GM21619 (cell line): ENCODE data around the gene SPACA6.
"Not testable (repeated sequence)": the region's sequence is repeated elsewhere in the genome, so short reads cannot be mapped to it uniquely, and the experiment has no call there.

ENCODE experiments used
- ATAC-seq: cut with Tn5 transposase; IDR thresholded peaks from one replicate; pipeline ENCODE4 v1.9.1; 2021; ENCODE audit not compliant: unreplicated experiment

SPACA6 gene, protein sequence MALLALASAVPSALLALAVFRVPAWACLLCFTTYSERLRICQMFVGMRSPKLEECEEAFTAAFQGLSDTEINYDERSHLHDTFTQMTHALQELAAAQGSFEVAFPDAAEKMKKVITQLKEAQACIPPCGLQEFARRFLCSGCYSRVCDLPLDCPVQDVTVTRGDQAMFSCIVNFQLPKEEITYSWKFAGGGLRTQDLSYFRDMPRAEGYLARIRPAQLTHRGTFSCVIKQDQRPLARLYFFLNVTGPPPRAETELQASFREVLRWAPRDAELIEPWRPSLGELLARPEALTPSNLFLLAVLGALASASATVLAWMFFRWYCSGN

DNA sequence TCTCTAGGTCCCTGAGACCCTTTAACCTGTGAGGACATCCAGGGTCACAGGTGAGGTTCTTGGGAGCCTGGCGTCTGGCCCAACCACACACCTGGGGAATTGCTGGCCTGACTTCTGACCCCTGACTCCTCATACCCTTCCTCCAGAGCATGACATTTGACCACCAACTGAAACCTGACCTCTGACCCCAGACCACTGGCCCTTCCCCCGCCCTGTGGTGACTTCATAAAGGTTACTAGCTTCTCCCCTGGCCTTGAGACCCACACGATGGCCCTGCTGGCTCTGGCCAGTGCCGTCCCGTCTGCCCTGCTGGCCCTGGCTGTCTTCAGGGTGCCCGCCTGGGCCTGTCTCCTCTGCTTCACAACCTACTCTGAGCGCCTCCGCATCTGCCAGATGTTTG lies at the start of gene SPACA6:
SPACA6 (plus strand) TSS at position 71 of the 400 bp plus-strand sequence; CDS start at position 268, 197 bp downstream.
- no peak for ATAC-seq

DNA sequence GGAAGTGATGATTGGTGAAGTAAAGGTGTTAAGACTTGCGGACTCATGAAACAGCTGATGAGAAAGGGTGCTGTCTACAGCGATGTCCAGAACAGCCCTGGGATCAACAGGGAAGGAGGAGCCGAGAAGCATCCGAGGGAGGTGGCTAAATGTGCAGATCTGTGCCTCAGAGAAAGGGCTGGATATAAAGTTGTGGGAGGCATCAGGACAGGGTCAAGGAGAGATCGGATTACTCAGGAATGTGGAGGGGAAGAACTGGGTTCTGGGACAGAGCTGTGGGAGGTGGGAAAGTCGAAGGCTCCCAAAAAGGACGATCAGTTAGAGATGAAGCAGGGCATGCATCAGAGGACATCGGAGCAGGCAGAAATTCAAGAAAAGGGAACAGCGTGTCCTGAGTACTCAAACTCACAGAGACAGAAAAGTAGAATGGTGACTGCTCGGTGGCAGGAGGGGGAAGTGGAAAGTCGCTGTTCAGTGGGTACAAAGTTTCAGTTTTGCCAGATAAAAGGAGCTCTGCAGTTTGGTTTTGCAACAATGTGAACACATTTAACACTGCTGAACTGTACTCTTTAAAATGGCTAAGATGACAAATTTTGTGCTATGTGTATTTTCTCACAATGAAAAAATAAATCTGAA lies 48.4 kb upstream of the SPACA6 start:
- no peak for ATAC-seq

DNA sequence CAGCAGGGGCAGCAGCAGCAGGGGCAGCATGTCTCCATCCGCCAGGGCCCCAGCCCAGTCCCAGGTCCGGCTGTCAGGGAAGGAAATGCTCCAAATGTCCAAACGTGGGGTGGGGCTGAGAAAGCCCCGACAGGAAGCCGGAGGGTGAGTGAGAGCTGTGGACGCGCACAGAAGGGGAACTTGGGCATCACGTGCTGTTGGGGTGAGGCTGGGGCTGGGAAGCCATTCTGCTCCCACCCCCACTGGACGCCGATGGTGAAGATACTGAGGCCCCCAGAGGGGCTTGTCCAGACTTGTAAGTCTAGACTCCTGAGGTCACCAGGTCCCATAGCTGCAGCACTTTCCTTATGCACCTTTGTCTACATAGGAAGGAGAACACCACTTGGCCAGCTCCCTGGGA lies 46.4 kb upstream of the SPACA6 start, which contains the start of gene SIGLEC14:
SIGLEC14 (minus strand) TSS at position 96 of the 400 bp plus-strand sequence; CDS start at position 30, 66 bp downstream.
- not testable (repeated sequence) for ATAC-seq

DNA sequence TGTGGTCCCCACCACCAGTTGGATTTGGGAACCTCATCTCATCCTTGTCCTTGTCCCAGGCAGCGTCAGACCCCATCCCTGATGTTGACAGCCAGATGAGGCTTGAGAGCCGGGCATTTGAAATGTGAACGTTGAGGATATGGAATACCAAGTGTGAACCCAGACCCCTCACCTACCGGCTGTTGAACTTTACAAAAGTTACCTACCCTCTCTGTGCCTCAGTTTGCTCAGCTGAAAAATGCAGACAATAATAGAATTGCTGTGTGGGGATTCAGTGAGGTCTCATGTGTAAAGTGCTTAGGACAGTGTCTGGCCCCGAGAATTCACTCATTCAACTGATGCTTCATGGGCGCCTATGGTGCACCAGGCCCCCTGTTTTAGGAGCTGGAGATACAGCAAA lies 45.8 kb upstream of the SPACA6 start:
- ATAC-seq, result no peak

DNA sequence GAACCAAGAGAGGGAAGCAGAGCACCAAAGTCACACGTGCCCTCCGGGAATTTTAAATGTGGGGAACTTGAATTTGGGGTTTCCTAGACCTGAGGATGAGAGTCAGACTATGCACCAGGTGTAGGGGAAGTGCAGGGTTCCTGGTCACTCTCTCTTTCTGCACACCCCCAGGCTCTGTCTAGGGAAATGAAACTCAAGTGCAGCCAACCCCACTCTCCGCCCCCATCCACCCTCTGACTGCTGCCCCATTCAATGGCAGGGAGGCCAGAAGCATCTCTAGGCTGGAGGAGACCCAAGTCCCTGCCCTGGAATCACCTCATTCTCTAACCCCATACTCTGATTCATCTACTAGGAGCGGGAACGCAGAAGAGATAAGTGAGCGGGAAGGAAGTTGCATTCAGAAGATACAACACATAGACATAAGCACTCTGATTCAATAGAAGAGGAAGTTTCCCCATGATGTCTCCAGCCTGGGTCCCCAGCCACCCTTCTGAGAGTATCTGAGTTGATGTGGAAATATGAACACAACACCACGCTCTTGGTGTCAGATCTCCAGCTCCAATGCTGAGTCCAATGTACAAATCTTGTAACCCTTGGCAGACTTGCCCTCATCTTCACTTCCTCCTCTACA lies 41.8 kb upstream of the SPACA6 start:
- ATAC-seq, result no peak

DNA sequence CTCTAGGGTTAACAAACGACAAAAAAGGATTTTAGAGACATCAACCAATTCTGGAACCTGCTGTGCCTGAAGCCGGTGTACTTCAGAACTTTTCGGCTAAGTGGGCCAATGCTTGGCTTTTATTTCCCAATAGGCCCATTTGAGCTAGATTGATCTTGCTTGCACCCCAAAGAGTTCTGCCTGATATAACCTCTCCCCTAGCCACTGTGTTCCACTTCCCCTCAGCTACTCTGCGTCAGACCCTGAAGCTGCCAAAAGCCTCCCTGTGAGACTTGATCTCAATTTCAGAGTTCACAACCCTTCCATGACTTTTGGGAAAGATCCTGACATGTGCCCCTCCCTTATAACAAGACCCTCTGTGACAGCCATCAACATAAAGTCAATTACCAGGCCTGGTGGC lies 40.9 kb upstream of the SPACA6 start:
- ATAC-seq, result no peak

DNA sequence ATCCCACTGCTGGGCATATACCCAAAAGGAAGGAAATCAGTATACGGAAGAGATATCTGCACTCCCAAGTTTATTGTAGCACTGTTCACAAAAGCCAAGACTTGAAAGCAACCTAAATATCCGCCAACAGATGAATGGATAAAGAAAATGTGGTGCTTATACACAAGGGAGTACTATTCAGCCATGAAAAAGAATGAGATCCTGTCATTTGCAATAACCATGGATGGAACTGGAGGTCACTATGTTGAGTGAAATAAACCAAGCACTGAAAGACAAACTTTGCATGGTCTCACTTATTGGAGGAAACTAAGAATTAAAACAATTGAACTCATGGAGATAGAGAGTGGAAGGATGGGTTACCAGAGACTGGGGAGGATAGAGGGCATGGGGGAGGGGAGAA lies 40.0 kb upstream of the SPACA6 start:
- ATAC-seq, result no peak

DNA sequence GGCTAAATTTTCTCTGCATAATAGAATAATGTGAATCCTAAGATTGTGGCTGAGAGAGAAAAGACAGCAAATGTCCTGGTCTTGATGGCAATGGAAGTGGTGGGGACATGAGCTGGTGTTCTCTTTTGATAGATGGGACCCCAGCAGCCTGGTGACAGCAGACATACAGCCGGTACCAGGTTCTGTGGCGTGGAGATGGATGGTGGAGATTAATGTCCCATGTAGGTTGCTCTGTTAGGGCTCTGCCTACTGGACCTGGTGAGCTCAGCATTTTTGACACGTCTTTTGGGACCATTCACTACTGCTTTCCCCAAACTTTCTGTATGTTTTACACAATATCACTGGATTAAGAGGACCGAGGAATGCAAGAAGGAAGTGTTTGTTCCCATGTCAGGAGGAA lies 38.3 kb upstream of the SPACA6 start:
- no peak for ATAC-seq

DNA sequence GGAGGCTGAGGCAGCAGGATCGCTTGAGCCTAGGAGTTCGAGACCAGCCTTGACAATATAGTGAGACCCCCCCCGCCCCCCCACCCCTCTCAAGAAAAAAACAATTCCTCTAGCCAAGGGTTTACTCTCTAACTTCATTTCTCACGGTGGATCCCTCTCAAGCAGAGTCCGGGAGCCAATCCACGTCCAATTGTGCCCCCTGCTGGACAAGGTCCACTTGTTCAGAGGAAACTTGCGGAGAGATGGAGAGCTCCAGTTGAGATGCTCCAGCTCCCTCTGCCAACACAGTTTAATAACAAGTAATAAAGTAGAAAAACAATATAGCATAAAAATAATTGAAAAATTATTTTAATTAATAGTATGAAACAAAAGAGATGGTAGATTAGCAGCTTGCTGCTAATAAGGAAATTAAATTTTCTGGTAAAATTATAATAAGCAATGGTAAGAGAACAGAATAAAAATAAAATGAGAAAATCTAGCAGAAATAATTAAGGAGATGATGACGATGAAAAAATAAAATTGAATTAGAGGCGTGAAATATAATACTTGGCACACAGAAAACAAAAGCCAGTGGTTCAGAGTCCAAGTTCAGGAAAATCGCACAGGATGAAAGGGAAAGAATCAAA lies 32.0 kb upstream of the SPACA6 start:
- no peak for ATAC-seq

DNA sequence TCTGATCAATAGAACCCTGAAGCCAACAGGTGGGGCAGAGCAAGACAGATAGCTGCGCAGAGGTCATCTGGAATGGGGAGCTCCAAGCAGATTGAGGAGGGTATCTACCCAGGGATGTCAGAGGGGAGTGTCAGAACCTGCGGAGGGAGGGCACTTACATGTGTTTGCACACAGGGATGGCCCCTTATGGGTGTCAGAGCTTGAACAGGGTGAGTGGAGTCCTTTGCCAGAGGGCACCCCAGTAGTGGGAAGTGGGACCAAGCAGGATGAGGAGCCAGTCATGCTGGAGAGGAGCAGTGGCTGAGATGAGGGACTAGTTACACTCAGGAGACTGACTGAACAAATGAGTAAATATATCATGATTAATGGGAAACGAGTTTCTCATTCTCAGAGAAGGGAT lies 29.5 kb upstream of the SPACA6 start:
- ATAC-seq, result no peak

DNA sequence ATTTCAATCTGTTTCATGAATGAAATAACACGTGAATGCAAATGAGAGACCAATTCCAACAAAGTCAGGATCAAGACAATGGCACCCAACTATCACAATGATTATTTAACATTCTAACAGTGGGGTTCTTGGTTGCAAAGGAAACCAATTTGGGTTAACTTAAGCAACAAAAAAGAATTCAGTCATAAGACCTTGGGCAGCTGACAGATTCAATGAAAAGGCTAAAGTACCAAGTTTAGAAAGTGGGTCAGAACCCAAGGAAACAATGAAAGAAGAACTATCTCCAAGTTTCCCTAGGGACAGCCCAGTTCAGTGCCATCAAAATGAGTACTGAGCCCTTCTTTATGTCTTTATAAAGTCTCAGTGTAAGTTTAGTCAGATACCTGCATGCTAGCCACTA lies 29.0 kb upstream of the SPACA6 start:
- ATAC-seq, result no peak

DNA sequence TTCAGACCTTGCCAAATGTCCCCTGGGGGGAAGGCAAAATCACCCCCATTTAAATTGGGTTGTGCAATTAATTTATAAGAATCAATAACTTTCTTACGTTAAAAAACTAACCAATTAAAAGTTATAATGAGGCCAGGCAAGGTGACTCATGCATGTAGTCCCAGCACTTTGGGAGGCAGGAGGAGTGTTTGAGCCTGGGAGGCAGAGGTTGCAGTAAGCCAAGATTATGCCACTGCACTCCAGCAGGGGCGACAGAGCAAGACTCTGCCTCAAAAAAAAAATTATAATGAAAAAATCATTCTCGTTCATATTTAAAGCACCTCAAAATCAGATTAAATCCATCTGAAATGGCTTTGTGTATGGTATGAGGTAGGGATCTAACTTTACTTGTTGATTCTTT lies 28.1 kb upstream of the SPACA6 start:
- no peak for ATAC-seq

DNA sequence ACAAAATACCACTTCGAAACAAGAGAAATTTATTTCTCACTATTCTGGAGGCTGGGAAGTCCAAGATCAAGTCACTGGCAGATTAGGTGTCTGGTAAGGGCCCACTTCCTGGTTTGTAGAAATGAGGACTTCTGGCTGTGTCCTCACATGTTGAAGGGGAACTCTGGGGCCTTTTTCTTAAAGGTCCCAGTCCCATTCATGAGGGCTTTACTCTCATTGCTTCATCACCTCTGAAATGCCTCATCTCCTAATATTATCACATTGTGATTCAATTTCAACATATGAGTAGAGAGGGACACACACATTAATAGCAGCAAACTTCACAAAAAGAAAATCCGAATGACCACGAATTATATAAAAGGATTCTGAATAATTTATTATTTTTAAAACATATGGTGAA lies 24.9 kb upstream of the SPACA6 start:
- ATAC-seq, result no peak

DNA sequence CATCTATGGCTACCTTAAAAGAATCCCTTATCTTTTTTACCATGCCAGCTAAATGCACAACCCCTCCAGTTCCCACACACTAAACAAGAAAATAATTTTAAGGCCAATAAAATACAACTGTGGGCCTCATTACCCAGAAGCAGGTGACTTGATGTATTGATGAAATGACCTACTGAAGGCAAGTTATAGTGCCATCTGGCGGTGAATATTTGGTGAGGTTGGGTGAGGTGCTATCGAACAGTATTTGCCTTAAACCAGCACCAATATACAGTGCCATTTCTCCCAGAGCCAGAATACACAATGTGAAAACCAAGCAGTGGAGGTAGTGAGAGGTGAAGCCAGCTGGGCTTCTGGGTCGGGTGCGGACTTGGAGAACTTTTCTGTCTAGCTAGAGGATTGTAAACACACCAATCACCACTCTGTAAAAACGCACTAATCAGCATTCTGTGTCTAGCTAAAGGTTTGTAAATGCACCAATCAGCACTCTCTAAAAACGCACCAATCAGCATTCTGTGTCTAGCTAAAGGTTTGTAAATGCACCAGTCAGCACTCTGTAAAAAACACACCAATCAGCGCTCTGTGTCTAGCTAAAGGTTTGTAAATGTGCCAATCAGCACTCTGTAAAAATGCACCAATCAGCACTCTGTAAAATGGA lies 17.1 kb upstream of the SPACA6 start:
- ATAC-seq, result not testable (repeated sequence)

DNA sequence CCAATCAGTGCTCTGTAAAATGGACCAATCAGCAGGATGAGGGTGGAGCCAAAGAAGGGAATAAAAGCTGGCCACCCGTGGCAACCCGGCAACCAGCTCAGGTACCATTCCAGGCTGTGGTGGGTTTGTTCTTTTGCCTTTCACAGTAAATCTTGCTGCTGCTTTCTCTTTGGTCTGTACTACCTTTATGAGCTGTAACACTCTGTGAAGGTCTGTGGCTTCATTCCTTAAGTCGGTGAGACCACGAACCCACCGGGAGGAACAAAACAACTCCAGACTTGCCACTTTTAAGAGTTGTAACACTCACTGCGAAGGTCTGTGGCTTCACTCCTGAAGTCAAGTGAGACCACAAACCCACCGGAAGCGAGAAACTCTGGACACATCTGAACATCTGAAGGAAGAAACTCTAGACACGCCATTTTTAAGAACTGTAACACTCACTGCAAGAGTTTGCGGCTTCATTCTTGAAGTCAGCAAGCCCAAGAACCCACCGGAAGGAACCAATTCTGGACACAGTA lies 16.5 kb upstream of the SPACA6 start:
- no peak for ATAC-seq

DNA sequence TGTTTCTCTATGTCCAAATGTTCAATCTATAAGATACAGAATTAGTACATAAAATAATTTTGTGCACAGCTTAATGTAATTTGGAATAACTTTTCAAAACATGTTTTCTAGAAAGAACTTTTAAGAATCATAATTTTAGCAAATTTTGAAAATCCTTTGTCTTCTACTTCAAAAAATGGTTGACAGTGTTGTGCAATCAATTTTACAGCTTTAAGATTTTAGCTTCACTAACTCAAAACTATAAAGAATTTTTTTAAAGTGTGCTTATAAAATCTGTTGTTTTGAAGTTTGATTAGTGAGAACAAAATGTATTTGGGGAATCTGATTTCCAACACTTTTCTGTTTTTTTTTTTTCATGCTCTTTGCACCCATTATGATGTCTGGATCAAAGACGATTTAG lies 12.7 kb upstream of the SPACA6 start:
- no peak for ATAC-seq

DNA sequence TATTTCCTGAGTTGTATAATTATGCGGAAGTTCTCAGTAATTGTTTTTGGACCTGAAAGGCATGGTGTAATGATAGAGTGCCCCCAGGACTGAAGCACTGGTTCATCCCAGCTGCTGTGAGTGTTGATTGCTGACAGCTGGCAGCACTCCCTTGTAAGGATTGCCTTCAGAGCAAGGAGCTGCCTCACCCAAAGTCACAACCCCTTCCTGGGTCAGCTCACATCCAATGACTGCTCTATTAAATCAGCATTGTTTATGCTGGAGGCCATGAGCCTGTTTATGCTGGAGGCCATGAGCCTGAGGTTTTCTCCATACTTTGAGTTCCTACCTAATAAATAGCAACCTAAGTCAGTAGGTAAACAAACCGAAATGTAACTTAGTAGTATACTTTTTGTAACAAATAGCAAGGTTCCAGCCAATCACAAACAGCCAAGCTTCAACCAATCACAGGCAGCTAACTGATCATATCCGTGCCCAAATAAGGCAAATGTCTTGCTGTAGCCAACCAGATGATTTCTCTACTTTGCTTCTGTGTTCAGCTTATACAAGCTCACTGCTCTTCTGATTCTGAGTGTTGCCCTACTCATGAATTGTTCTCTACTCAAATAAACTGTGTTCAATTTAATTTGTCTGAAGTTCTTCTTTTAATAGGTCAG lies 11.7 kb upstream of the SPACA6 start:
- no peak for ATAC-seq

DNA sequence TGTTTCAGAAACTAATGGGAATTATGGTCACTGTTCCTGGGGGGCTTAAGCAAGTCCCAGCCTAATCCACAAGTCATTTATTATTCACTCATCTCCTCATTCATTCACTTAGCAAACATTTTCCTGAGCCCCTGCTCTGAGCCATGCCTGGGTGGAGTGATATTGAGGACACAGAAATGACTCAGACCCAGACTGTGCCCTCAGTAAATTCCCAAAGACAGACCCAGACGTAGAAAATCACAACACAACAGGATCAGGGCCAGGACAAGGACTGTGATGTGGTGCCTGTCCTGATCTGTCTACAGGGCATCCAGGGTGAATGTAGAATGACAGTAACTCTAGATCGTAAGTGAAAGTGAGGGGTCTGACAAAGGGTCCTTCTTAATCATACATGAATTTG lies 7.0 kb upstream of the SPACA6 start:
- ATAC-seq, result no peak

DNA sequence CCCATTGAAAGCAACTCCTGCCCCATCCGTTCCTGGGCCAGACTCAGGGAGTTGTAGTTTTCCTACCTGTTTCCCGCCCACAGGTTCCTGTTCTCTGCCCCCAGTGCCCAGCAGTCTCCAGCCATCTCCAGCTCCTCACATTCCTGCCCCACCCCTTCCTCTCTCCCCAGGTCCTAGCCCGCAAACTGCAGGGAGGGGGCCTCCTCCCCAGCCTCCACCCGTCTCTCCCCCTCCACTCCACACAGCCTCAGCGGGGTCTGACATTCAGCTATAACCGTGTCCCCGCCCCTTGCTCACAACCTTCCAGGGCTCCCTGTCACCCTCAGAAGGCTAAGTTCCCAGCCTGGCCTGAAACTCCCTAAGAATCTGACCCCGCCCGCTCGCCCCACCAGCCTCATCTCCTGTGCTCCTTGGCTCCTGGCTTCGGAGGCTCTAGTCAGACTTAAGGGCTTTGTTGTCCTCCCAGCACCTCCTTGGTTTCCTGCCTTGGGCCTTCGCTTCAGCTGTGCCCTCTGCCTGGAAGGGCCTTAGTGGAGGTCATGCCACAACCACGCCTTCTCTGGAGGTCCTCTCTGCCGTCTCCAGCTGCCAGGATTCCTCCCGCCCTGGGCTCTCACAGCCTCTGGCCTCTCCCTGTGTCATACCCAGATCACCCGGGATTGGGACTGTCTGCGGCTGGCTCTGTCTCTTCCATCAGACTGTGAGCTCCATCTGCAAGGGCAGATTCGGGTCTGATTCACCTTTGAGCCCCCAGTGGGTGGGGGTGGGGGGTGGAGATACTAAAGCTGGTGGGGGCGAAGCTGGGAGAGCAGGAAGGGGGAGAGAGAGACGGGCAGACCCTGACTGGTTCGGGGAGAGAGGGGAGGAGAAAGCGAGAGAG lies 5.1 kb upstream of the SPACA6 start:
- ATAC-seq, result no peak
